HG03045 (cell line): ENCODE data around the gene HMGXB3.

Experiments
- ATAC-seq: cut with Tn5 transposase; IDR thresholded peaks from one replicate; pipeline ENCODE4 v1.9.1; 2021; ENCODE audit warnings: mild to moderate bottlenecking, moderate library complexity; ENCODE audit not compliant: unreplicated experiment

HMGXB3 gene

GRCh38 chr5:150066901-150067396 is 66.4 kb downstream of the HMGXB3 start:
- ATAC-seq = no peak

- ATAC-seq = no peak
These were observed 66.9 kb downstream of the HMGXB3 start for GRCh38 chr5:150067405-150067960.

GRCh38 chr5:150068071-150068470 is 67.5 kb downstream of the HMGXB3 start:
- ATAC-seq = no peak

- no peak for ATAC-seq
These were observed 67.9 kb downstream of the HMGXB3 start for GRCh38 chr5:150068472-150068871.

- ATAC-seq = no peak
These were observed 68.6 kb downstream of the HMGXB3 start for GRCh38 chr5:150068961-150069645.

- no peak for ATAC-seq
These were observed 69.4 kb downstream of the HMGXB3 start for GRCh38 chr5:150069672-150070627.

- ATAC-seq = no peak
These were observed 70.3 kb downstream of the HMGXB3 start for GRCh38 chr5:150070821-150071220.

GRCh38 chr5:150073086-150073625 is 72.6 kb downstream of the HMGXB3 start:
- ATAC-seq = no peak

- no peak for ATAC-seq
These were observed 73.1 kb downstream of the HMGXB3 start for GRCh38 chr5:150073677-150074076.

GRCh38 chr5:150075233-150075632 is 74.7 kb downstream of the HMGXB3 start:
- no peak for ATAC-seq

- ATAC-seq = no peak
These were observed 75.3 kb downstream of the HMGXB3 start for GRCh38 chr5:150075806-150076205.

GRCh38 chr5:150077060-150077459 is 76.5 kb downstream of the HMGXB3 start:
- no peak for ATAC-seq

- ATAC-seq = no peak
These were observed 77.7 kb downstream of the HMGXB3 start for GRCh38 chr5:150077996-150078801.

GRCh38 chr5:150078802-150079689 is 78.5 kb downstream of the HMGXB3 start:
- no peak for ATAC-seq

- no peak for ATAC-seq
These were observed 79.4 kb downstream of the HMGXB3 start for GRCh38 chr5:150079909-150080461.

GRCh38 chr5:150080696-150081435 is 80.3 kb downstream of the HMGXB3 start:
- no peak for ATAC-seq

- peak; percentile 84 for ATAC-seq
These were observed 81.2 kb downstream of the HMGXB3 start for GRCh38 chr5:150081541-150082283.

GRCh38 chr5:150082374-150082773 is 81.8 kb downstream of the HMGXB3 start:
- ATAC-seq = peak; percentile 16
